NCI-H524 treated with DMSO at 0.1 percent for 48 hours (cell line): ENCODE data around the gene TCEANC2.
"Not testable (repeated sequence)": the region's sequence is repeated elsewhere in the genome, so short reads cannot be mapped to it uniquely, and the experiment has no call there.

Experiments
- DNase-seq: peaks from one replicate; lab custom pipeline; 2025; lab: John Stamatoyannopoulos, UW

TCEANC2 gene

GRCh38 chr1:54052934-54053744, at the start of gene TCEANC2, which contains the start of gene TMEM59:
Gene TCEANC2, plus strand, starts transcription at chr1:54053608. Its CDS starts 815 bp downstream, at chr1:54054423.
Gene TMEM59, minus strand, starts transcription at chr1:54053204. Its CDS starts 16 bp downstream, at chr1:54053188.
- peak; percentile 97 for DNase-seq

- DNase-seq: not testable (repeated sequence)
Observed at GRCh38 chr1:54003750-54004480, 49.5 kb upstream of the TCEANC2 start.

- DNase-seq: no peak
Observed at GRCh38 chr1:54004481-54005049, 48.8 kb upstream of the TCEANC2 start.

GRCh38 chr1:54006508-54006907, 46.9 kb upstream of the TCEANC2 start:
- DNase-seq: no peak

- no peak for DNase-seq
Observed at GRCh38 chr1:54007613-54008012, 45.8 kb upstream of the TCEANC2 start.

- DNase-seq: no peak
Observed at GRCh38 chr1:54008876-54009275, 44.5 kb upstream of the TCEANC2 start.

- DNase-seq: no peak
Observed at GRCh38 chr1:54009406-54009805, 44.0 kb upstream of the TCEANC2 start.

GRCh38 chr1:54010415-54011117, 42.8 kb upstream of the TCEANC2 start:
- DNase-seq: no peak

GRCh38 chr1:54011316-54012007, 41.9 kb upstream of the TCEANC2 start:
- no peak for DNase-seq

- no peak for DNase-seq
Observed at GRCh38 chr1:54012008-54012325, 41.4 kb upstream of the TCEANC2 start.

GRCh38 chr1:54012863-54013262, 40.5 kb upstream of the TCEANC2 start:
- DNase-seq: no peak

- DNase-seq: no peak
Observed at GRCh38 chr1:54013393-54014008, 39.9 kb upstream of the TCEANC2 start.

- no peak for DNase-seq
Observed at GRCh38 chr1:54014009-54014629, 39.3 kb upstream of the TCEANC2 start.

- DNase-seq: no peak
Observed at GRCh38 chr1:54016343-54017282, 36.8 kb upstream of the TCEANC2 start.

GRCh38 chr1:54017979-54018378, 35.4 kb upstream of the TCEANC2 start, which contains the start of gene LDLRAD1:
Gene LDLRAD1, minus strand, starts transcription at chr1:54018186. Its CDS starts 74 bp downstream, at chr1:54018112.
- no peak for DNase-seq

- no peak for DNase-seq
Observed at GRCh38 chr1:54018635-54019034, 34.8 kb upstream of the TCEANC2 start.

- DNase-seq: not testable (repeated sequence)
Observed at GRCh38 chr1:54019562-54020176, 33.7 kb upstream of the TCEANC2 start.

GRCh38 chr1:54024358-54024757, 29.1 kb upstream of the TCEANC2 start:
- DNase-seq: no peak

- DNase-seq: not testable (repeated sequence)
Observed at GRCh38 chr1:54024811-54025210, 28.6 kb upstream of the TCEANC2 start.
